ENCODE results near the gene GALK2. TPM values are rescaled to one million over a fixed set of nuclear protein-coding genes. Genes with fewer than 3 reads are reported as not detected.

Gene GALK2
- 22.3 and 23.5 TPM in 2 replicates for total RNA-seq

DNA sequence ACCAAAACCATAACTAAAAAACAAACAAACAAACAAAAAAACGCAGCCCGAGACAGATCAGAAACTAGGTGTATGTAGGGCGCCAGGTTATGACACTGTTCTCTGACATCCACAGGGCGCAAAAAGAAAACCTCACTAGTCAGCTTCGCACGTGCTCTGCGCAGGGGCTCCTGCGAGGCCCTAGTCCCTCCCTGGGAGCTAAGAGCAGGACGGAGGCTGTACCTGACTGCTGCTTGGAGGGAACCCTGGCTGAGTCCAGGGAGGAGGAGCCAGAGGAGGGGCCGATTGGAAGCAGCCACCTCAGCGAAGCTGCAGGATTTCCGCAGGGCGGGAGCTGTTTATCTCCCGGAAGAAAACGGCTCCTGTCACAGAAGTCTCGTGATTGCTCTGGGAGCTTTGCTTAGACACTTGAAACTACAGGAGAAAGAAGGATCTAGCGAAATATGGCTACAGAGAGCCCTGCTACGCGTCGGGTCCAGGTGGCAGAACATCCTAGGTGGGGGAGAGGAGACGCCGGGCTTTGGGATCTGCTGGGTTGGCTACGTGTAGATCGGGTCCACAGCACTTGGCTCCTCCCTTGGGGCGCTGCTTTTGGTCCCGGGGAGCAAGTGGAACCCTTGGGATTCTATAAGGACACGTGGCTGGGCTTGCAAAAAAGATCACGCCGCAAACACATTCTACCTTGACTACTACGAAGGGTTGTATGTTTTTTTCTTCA lies at the start of gene GALK2:
GALK2 (plus strand) TSS at position 368 of the 718 bp plus-strand sequence; CDS start at position 444, 76 bp downstream.
- Mint-ChIP-seq H3K9me3 (no peaks in the 10 kb centered on the region), H3K4me3 (peak within 1 kb of the TSS; percentile 97), H3K4me1 (ENCODE audit: low read depth) (peaks cover 39% of the 10 kb centered on the region), H3K27ac (peak within 1 kb of the TSS; percentile 96), H3K36me3 (ENCODE audit: low read depth) (peaks cover 8% of the 10 kb centered on the region), H3K27me3 (ENCODE audit: insufficient read depth) (no peaks in the 10 kb centered on the region)
- peak; percentile 82 for DNase-seq (ENCODE audit: low spot score)
- intact Hi-C loops (cut with micrococcal nuclease), result loop anchor here (1.0 to 5.0 kb wide), 3 partner anchors 15 to 452 kb away; partner anchors contain the start of genes CEP152, COPS2, DTWD1 and FAM227B

DNA sequence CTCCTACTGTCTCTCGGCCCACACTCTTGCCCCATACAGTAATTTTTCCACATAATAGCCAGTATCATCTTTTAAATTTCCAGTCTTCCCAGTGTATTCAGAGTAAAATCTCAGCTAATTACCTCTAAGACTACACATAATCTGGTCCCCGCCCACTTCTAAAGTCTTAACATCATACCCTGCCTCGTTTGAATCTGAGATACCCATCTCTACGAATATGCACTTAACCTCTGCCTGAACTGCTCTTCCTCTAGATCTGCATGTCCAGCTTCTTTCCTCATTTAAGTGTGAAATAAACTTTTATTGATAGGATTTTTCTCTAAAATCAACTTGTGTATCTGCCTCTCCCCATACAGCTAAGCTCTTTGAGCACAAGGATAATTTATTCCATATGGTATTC lies 49.2 kb upstream of the GALK2 start:
- H3K27ac Mint-ChIP-seq, result no peak overlapping the region

DNA sequence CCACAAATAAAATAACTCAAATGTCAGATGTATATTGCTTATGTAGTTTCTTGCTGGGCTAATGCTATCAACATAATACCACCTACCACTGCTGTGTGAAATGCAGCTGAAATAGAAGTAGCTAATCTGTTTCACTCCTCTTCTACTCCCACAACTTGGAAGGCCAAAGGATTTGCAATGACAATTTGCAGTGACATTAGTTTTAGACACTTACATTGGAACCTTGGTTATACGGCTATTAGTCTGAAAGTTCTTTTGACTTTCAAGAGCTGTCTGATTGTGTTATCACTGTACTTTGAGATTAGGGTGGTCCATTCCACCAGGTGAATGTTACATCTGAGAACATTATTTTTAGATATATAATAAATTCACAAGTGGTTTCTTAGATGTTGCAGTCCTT lies 48.1 kb upstream of the GALK2 start:
- intact Hi-C loops (cut with micrococcal nuclease), result no loop called here
- Mint-ChIP-seq H3K9me3 (no peaks in the 10 kb centered on the region), H3K27me3 (ENCODE audit: insufficient read depth) (no peaks in the 10 kb centered on the region), H3K36me3 (ENCODE audit: low read depth) (peaks cover 5% of the 10 kb centered on the region), H3K27ac (no peak overlapping the region), H3K4me1 (ENCODE audit: low read depth) (no peaks in the 10 kb centered on the region), H3K4me3 (no peak overlapping the region)
- DNase-seq (ENCODE audit: low spot score), result no peak

More for the DNA sequence above, 49.2 kb upstream of the GALK2 start:
- no peaks in the 10 kb centered on the region for H3K4me1 Mint-ChIP-seq (ENCODE audit: low read depth)
- H3K4me3 Mint-ChIP-seq, result no peak overlapping the region
- no peak for DNase-seq (ENCODE audit: low spot score)
- H3K27me3 Mint-ChIP-seq (ENCODE audit: insufficient read depth), result no peaks in the 10 kb centered on the region
- intact Hi-C loops (cut with micrococcal nuclease), result no loop called here
- no peaks in the 10 kb centered on the region for H3K9me3 Mint-ChIP-seq
- peaks cover 11% of the 10 kb centered on the region for H3K36me3 Mint-ChIP-seq (ENCODE audit: low read depth)

DNA sequence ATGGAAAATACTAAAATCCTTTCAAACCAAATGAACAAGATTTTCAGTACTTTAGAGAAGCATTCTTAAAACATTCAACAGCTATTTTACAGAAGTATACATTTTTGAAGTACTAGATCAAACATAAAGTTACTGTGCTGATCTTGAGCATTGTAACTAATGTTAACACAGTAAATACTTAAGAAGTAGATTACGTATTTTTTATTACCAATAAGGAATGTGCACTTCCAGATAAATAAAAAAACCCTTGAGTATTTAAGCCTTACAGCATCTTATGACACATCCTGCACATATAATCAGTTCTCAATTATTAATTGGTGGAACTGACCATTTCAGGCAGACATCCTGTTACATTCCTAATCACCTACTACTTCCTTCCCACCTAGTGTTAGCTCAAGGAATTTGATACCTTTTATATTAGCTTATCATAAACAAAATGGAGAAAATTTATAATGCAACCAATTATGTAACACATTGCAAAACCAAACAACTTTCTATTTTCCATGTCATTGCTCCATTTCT lies 47.4 kb upstream of the GALK2 start:
- no peaks in the 10 kb centered on the region for H3K4me1 Mint-ChIP-seq (ENCODE audit: low read depth)
- intact Hi-C loops (cut with micrococcal nuclease), result no loop called here
- no peak overlapping the region for H3K27ac Mint-ChIP-seq
- peaks cover 4% of the 10 kb centered on the region for H3K36me3 Mint-ChIP-seq (ENCODE audit: low read depth)
- H3K9me3 Mint-ChIP-seq, result no peaks in the 10 kb centered on the region
- no peak for DNase-seq (ENCODE audit: low spot score)
- no peak overlapping the region for H3K4me3 Mint-ChIP-seq
- no peaks in the 10 kb centered on the region for H3K27me3 Mint-ChIP-seq (ENCODE audit: insufficient read depth)

DNA sequence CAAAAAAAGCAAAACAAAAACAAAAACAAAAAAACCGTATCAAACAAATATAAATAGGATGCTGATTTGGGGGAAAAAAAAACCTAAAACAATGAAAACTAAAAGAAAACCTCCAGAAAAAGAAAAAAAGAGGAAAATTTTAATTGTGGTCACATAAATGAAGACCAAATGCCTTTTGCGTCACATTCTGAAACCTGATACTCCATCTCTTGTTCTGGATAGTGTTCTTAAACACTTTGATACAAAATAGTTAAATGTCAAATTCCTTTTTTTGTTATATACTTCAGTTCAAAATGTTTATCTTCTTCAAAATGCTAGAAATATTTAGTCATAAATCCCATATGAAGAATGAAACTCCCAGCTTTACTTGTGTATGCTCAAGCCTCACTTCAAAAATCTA lies 45.7 kb upstream of the GALK2 start:
- peaks cover 8% of the 10 kb centered on the region for H3K36me3 Mint-ChIP-seq (ENCODE audit: low read depth)
- intact Hi-C loops (cut with micrococcal nuclease), result no loop called here
- no peak for DNase-seq (ENCODE audit: low spot score)
- no peak overlapping the region for H3K4me3 Mint-ChIP-seq
- no peaks in the 10 kb centered on the region for H3K27me3 Mint-ChIP-seq (ENCODE audit: insufficient read depth)
- H3K27ac Mint-ChIP-seq, result no peak overlapping the region
- no peaks in the 10 kb centered on the region for H3K4me1 Mint-ChIP-seq (ENCODE audit: low read depth)
- no peaks in the 10 kb centered on the region for H3K9me3 Mint-ChIP-seq

DNA sequence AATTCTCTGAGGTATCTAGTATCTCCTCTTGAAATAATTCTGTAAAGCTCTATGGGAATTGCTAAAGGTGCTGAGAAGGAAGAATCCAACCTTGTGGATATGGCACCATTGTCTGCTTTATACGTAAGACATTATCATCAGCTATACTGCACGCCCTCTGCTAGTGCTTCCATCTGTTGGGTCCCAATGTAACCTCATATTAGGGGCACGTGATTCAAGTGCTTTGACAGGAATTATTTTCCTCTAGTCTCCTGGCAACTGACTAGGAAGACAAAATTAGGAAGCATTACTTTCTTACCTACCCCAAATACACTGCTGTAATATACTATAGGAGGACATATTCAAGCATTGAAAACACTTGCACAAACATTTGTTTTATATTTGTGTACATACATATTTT lies 38.6 kb upstream of the GALK2 start:
- Mint-ChIP-seq H3K4me1 (ENCODE audit: low read depth) (peaks cover 14% of the 10 kb centered on the region), H3K9me3 (no peaks in the 10 kb centered on the region), H3K4me3 (no peak overlapping the region), H3K27ac (no peak overlapping the region), H3K27me3 (ENCODE audit: insufficient read depth) (no peaks in the 10 kb centered on the region), H3K36me3 (ENCODE audit: low read depth) (peaks cover 42% of the 10 kb centered on the region)
- DNase-seq (ENCODE audit: low spot score), result no peak
- intact Hi-C loops (cut with micrococcal nuclease), result no loop called here

DNA sequence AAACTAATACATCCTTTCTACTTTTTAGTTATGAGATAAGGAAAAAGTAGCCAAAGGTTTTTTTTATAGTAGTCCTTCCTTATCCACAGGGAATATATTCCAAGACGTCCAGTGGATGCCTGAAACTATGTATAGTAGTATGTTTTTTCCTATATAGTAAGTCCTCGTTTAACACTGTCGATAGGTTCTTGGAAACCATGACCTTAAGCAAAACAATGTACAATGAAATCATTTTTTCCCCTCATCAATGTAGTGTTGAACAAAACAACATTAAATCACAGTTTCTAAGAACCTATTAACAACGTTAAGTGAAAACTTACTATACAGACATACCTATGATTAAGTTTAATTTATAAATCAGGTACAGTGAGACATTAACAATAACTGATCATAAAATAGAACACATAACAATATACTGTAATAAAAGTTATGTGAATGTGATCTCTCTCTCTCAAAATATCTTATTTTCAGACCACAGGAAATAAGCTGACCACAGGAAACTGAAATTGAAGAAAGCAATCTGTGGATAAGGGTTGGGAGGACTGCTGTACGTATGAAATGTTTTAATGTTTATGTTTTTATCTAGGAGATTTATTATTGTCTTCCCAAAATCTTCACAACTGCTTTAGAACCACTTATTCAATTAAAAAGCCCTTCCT lies 35.2 kb upstream of the GALK2 start:
- no peak for DNase-seq (ENCODE audit: low spot score)
- Mint-ChIP-seq H3K27me3 (ENCODE audit: insufficient read depth) (no peaks in the 10 kb centered on the region), H3K36me3 (ENCODE audit: low read depth) (peaks cover 38% of the 10 kb centered on the region), H3K9me3 (no peaks in the 10 kb centered on the region), H3K27ac (no peak overlapping the region), H3K4me3 (no peak overlapping the region), H3K4me1 (ENCODE audit: low read depth) (peaks cover 26% of the 10 kb centered on the region)
- intact Hi-C loops (cut with micrococcal nuclease), result no loop called here

DNA sequence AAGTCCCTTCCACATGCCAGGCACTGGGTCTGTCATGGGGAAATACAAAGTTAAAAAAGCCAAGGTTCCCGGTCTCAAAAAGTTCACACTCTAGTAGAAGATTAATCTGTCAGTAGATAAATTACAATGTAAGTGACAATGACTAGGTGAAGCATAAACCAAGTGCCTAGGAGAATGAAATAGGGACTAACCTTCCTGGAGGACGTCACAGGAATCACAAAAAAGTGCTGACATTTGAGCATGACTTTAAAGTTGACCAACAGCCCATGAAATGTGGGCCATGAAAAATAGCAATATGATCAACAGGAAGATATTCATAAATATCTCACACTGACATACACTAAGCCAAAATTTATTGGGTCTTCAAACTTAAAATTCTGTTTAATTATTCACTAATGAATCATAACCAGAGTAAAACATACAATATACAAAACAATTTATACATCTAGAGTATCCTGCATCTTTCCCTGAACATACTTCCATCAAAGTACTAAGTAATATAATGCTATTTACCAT lies 34.6 kb upstream of the GALK2 start:
- DNase-seq (ENCODE audit: low spot score), result no peak
- peaks cover 35% of the 10 kb centered on the region for H3K36me3 Mint-ChIP-seq (ENCODE audit: low read depth)
- H3K27me3 Mint-ChIP-seq (ENCODE audit: insufficient read depth), result no peaks in the 10 kb centered on the region
- H3K4me1 Mint-ChIP-seq (ENCODE audit: low read depth), result peaks cover 26% of the 10 kb centered on the region
- H3K4me3 Mint-ChIP-seq, result no peak overlapping the region
- H3K27ac Mint-ChIP-seq, result peak overlapping the region; percentile 3
- H3K9me3 Mint-ChIP-seq, result no peaks in the 10 kb centered on the region
- intact Hi-C loops (cut with micrococcal nuclease), result no loop called here

DNA sequence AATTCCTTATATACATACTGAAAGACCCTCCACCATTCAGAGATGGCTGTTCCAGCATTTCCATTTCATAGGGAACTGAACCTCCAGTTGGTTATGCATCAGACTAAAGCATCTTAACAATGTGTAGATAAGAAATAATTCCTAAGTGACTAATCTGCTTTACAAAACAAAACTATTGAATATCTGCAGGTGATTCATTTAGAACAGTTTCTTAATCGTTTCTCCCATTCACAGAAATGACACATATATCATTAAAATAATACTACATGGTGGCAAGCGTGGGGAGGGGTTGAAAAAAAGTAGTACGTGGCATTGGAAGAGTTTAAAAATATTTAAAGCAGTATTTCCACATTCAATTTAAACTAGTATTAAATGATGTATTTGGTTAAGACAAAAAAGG lies 34.1 kb upstream of the GALK2 start:
- H3K27ac Mint-ChIP-seq, result peak overlapping the region; percentile 3
- no peak for DNase-seq (ENCODE audit: low spot score)
- peaks cover 26% of the 10 kb centered on the region for H3K4me1 Mint-ChIP-seq (ENCODE audit: low read depth)
- H3K27me3 Mint-ChIP-seq (ENCODE audit: insufficient read depth), result no peaks in the 10 kb centered on the region
- H3K9me3 Mint-ChIP-seq, result no peaks in the 10 kb centered on the region
- no peak overlapping the region for H3K4me3 Mint-ChIP-seq
- peaks cover 35% of the 10 kb centered on the region for H3K36me3 Mint-ChIP-seq (ENCODE audit: low read depth)
- intact Hi-C loops (cut with micrococcal nuclease), result no loop called here

DNA sequence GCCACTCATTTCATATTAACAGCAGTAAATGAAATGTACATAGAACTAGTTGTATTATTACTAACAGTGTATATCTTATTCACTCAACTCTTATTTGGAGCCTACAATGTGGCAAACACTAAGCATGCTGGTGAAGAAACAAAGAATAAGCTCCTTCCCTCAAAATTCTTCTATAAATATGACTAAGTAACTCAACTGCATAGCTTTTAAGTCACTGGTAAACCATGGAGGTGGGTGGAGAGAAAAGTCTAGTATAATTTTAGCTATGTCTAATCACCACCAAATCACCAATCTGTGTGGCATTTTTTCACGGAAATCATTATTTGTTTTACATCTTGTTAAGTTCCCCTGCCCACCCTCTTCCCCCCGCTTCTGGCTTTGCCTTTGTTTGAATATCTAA lies 32.2 kb upstream of the GALK2 start:
- no peak for DNase-seq (ENCODE audit: low spot score)
- H3K4me1 Mint-ChIP-seq (ENCODE audit: low read depth), result peaks cover 27% of the 10 kb centered on the region
- H3K27ac Mint-ChIP-seq, result no peak overlapping the region
- no peaks in the 10 kb centered on the region for H3K9me3 Mint-ChIP-seq
- intact Hi-C loops (cut with micrococcal nuclease), result no loop called here
- no peaks in the 10 kb centered on the region for H3K27me3 Mint-ChIP-seq (ENCODE audit: insufficient read depth)
- H3K4me3 Mint-ChIP-seq, result no peak overlapping the region
- H3K36me3 Mint-ChIP-seq (ENCODE audit: low read depth), result peaks cover 38% of the 10 kb centered on the region

DNA sequence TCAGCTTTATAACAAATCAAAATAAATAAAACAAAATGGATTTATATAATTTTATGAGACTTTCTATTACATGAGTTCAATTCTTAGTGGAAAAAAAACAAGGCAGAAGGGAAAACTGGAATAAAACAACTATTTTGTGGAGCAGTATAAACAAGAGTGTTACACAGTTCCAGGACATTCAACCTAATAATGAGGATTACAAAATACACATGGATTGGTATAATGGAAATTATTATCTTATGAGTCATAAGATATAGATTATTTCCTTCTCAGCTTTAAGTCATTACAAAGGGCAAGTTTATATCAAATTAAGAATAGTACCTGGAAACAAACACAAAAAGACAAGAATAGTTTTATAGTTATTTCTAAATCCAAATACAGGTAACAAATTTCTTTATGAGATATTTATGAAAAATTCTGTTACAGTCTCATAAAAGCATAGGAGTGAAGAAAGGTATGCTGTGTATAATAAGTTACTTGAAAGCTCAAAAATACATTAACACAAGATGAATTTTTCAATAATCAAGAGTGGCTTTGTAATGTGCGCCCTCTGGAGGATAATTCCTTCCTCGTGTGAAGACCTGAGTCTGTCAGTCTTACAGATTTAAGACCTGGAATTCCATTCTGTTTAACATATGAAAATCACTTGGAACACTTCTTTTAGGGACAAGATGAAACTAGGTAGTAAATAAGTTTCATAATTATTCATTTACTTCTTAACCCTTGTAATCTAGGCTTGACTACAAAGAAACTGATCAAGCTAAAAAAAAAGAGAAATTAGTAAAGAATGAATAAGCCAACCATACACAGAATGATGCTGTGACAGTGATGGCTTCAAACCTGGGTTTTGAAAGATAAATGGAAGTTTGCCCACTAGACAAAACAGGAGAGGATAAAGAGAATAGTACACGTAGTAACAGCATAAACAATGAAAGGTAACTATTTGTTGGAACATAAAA lies 24.1 kb upstream of the GALK2 start:
- Mint-ChIP-seq H3K27ac (no peak overlapping the region), H3K27me3 (ENCODE audit: insufficient read depth) (no peaks in the 10 kb centered on the region), H3K4me3 (no peak overlapping the region), H3K36me3 (ENCODE audit: low read depth) (peaks cover 30% of the 10 kb centered on the region), H3K9me3 (no peaks in the 10 kb centered on the region), H3K4me1 (ENCODE audit: low read depth) (peaks cover 31% of the 10 kb centered on the region)
- peak; percentile 10 for DNase-seq (ENCODE audit: low spot score)
- intact Hi-C loops (cut with micrococcal nuclease), result loop anchor here (1.0 kb wide), 1 partner anchor 284 kb away; no protein-coding TSS in a partner anchor

DNA sequence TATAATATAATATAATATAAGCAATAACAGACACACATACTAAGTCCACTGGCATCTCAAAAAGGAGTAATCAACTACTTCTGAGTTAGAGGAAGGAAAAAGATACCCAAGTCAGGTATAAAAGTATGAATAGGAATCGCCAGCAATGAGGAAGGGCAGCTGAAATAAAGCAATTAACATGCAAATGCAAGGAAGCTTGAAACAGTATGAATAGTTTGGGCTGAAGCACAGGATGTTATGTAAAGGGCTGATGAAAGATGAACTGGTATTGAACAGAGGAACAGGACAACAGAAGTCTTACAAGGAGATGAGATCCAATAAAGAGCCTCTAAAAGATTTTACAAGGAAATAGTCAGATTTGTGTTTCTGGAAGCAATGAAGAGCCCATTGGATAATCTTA lies 21.7 kb upstream of the GALK2 start:
- peaks cover 31% of the 10 kb centered on the region for H3K4me1 Mint-ChIP-seq (ENCODE audit: low read depth)
- H3K4me3 Mint-ChIP-seq, result no peak overlapping the region
- no peak for DNase-seq (ENCODE audit: low spot score)
- H3K27me3 Mint-ChIP-seq (ENCODE audit: insufficient read depth), result no peaks in the 10 kb centered on the region
- intact Hi-C loops (cut with micrococcal nuclease), result no loop called here
- no peaks in the 10 kb centered on the region for H3K9me3 Mint-ChIP-seq
- peaks cover 13% of the 10 kb centered on the region for H3K36me3 Mint-ChIP-seq (ENCODE audit: low read depth)
- no peak overlapping the region for H3K27ac Mint-ChIP-seq
